DMS79 treated with DMSO at 0.1 percent for 48 hours (cell line): ENCODE data around the gene KMT5B.

Experiments
- DNase-seq: peaks from one replicate; lab custom pipeline; 2025; lab: John Stamatoyannopoulos, UW

KMT5B gene

GRCh38 chr11:68143310-68143689 is 69.8 kb downstream of the KMT5B start:
- DNase-seq: no peak

GRCh38 chr11:68142441-68143309 is 70.4 kb downstream of the KMT5B start:
- no peak for DNase-seq

GRCh38 chr11:68142028-68142412 is 71.1 kb downstream of the KMT5B start:
- peak; percentile 59 for DNase-seq

- DNase-seq: no peak
These were observed 71.7 kb downstream of the KMT5B start for GRCh38 chr11:68141246-68142027.

GRCh38 chr11:68140496-68141245 is 72.4 kb downstream of the KMT5B start:
- DNase-seq: peak; percentile 88

- peak; percentile 63 for DNase-seq
These were observed 74.9 kb downstream of the KMT5B start for GRCh38 chr11:68138237-68138636.

- peak; percentile 63 for DNase-seq
These were observed 75.3 kb downstream of the KMT5B start for GRCh38 chr11:68137833-68138232.

GRCh38 chr11:68136866-68137265 is 76.2 kb downstream of the KMT5B start:
- DNase-seq: no peak

- no peak for DNase-seq
These were observed 77.9 kb downstream of the KMT5B start for GRCh38 chr11:68135161-68135560.

GRCh38 chr11:68133761-68134160 is 79.3 kb downstream of the KMT5B start:
- DNase-seq: no peak

- DNase-seq: no peak
These were observed 83.0 kb downstream of the KMT5B start for GRCh38 chr11:68130121-68130520.

GRCh38 chr11:68128682-68129327 is 84.3 kb downstream of the KMT5B start:
- no peak for DNase-seq

GRCh38 chr11:68127714-68128681 is 85.1 kb downstream of the KMT5B start:
- no peak for DNase-seq

GRCh38 chr11:68125164-68125563 is 87.9 kb downstream of the KMT5B start:
- no peak for DNase-seq

- no peak for DNase-seq
These were observed 90.1 kb downstream of the KMT5B start for GRCh38 chr11:68122936-68123539.

GRCh38 chr11:68121067-68121899 is 91.8 kb downstream of the KMT5B start, which contains the start of gene CHKA:
Gene CHKA, minus strand, starts transcription at chr11:68121388. Its CDS starts 211 bp downstream, at chr11:68121177.
- DNase-seq: peak; percentile 80

- DNase-seq: no peak
These were observed 92.6 kb downstream of the KMT5B start for GRCh38 chr11:68120273-68121066.

GRCh38 chr11:68118706-68119448 is 94.2 kb downstream of the KMT5B start:
- peak; percentile 22 for DNase-seq
